Skeletal muscle cell (primary cell): ENCODE measurements around the gene TFCP2L1.

Experiments
- DNase-seq: peaks from one replicate; pipeline ENCODE4 v3.0.0-alpha.2; 2010; ENCODE audit warnings: low read depth
- H3K4me3 ChIP-seq: 2 replicates; pipeline ENCODE4 v1.5.1; 2011; ENCODE audit warnings: low read depth, mild to moderate bottlenecking, control low read depth, low read length, moderate library complexity

The TFCP2L1 gene

DNA sequence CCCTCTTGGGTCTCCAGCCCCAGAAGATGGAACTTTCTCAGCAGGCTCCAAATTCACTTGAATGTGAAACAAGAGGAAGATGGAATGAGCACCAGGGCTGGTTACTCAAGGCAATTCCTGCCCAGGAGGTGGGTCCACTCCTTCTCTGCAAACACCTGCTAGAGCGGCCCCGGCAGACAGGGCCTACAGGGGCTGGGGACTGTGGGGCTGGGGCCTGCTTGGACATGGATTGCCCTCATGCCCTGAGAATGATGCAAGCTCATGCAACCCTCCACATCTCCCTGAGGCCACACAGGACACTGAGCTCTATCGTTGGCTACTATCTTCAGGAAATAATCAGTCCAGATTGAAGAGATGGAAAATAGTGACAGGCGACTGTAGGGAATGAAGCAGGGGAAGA lies 39.1 kb downstream of the TFCP2L1 start:
- H3K4me3 ChIP-seq, result no peak overlapping the region
- DNase-seq, result no peak

DNA sequence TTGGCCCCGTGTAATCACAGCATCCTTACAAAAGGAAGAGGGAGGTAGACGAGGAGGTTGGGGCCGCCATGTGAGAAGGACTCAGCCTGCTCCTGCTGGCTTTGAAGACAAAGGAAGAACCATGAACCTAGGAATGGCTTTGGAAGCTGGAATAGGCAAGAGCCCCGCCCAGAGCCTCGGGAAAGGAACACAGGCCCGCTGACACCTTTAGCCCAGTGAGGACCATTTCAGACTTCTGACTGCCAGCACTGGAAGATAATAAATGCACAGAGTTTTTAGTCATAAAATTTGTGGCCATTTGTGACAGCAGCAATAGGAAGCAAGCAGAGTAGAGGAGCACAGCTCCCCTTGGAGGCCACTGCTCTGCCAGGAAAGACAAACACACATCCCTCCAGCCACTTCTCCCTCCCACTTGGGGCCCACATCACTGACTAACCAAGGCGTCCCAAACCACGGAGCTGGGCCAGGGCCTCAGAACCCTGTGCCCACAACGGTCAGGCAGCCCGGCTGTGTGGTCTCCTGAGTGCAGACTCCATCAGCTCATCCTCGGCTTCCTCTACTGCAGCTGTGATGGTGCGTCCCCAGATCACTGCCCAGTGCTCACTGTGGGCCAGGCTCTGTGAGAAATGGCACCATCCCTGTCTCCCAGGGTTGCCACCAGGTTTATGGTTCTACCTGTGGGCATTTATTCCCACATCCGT lies 39.7 kb downstream of the TFCP2L1 start:
- H3K4me3 ChIP-seq, result no peak overlapping the region
- no peak for DNase-seq

DNA sequence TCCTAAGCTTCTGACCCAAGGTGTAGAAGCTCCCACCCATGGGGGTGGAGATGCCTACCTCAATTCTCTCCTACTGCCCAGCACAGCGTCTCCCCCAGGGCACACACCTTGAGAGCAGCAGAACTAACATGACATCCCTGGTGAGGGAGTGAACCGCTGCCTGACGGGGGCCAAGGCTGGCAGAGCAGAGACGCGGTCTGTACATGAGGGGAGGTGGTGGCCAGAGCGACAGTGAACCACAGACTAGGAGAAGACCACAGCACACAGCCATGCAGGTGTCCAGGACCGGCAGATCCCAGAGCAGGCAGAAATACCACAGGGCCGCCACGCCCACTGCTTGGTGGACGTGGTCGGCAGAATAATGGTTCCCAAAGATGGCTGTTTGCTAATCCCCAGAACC lies 40.4 kb downstream of the TFCP2L1 start:
- no peak overlapping the region for H3K4me3 ChIP-seq
- DNase-seq, result no peak

DNA sequence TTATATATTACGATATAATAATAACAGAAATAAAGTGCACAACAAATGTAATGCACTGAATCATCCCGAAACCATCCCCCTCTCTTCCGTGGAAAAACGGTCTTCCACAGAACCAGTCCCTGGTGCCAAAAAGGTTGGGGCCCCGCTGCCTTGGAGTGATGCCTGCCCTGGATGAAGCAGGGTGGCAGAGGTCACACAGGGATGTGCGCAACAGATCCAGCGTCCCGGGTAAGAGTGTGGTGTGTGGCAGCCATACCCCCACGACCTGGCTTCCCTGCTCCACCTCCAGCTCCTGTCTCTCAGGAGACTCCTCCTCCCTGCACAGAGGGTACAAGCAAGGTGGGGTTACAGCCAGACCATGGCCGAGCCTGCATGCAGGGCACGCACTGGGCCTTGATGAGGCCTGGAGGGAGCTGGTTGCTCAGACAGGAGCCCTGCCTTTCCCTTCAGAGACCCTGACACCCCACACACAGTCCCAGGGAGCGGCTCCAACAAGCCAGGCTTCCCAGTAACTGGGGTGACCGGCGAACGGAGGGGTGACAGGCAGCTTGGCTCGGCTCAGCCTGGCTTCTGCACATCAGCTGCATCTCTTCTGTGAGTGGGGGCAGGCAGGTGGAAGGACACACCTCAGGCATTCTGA lies 41.1 kb downstream of the TFCP2L1 start:
- no peak for DNase-seq
- no peak overlapping the region for H3K4me3 ChIP-seq

DNA sequence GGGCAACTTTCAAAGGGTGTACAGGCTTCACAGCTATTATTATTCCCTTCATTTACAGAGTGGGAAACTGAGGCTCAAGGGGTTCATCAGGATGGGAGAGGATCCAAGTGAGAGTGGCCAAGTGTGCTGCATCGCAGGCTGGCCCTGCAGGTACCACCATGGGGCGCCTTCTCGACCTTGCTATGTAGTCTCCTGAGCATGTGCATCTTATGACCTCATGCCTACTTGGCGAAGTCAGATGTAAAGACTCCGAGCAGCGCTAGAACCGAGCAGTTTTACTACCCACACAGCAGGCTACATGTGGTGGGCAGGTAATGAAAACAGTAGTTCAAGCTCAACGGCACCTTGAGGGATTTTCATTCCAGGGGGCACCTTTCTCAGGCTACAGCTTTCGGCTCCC lies 42.0 kb downstream of the TFCP2L1 start:
- no peak overlapping the region for H3K4me3 ChIP-seq
- no peak for DNase-seq

DNA sequence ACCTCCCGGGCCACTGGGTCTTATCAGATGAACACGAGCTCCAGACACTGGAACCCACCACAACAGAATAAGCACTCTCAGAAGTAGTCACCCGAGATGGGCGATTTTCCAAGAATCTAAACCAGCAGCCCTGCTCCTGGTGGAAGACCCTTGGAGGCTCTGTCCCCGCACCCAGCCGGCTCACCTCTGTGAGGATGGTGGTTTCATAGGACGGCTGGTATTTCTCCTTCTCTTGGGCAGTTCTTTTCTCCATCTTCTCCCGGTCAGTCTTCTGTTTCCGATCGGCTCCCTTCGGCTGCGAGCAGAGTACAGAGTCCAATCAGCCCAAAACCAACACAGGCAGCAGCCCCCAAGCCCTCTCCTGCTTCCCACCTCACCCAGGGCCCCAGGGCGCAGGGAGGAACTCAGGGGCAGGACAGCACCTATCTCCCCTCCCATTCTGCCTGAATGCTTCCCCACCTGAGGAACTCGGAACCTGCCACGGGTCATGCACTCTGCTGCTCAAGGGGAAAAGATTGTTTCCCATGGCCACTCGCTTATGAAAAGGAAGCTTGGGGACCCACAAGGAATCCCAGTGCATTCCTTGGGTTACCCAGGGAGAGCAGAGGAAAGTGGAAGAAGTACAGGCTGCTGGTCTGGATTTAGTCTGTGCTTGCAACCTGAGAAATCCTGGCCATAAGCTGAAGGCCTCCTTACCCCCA lies 42.7 kb downstream of the TFCP2L1 start:
- no peak overlapping the region for H3K4me3 ChIP-seq
- no peak for DNase-seq

DNA sequence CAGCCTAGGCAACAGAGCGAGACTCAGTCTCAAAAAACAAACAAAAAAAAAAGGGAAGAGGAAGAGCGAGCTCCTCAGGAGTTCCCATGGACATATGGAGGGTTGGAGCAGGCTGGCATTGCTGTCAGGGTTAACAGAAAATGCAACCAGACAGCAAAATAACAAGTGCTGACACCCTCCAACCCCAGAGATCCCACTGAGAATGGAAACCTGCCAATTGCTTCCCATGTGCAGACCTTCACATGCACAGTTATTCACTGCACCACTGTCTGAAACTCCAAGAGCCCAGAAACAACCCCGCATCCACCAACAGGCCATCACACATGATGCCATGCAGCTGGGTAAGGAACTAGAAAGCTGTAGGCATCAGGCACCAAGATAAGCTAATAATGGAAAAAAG lies 43.5 kb downstream of the TFCP2L1 start:
- DNase-seq, result no peak
- no peak overlapping the region for H3K4me3 ChIP-seq

DNA sequence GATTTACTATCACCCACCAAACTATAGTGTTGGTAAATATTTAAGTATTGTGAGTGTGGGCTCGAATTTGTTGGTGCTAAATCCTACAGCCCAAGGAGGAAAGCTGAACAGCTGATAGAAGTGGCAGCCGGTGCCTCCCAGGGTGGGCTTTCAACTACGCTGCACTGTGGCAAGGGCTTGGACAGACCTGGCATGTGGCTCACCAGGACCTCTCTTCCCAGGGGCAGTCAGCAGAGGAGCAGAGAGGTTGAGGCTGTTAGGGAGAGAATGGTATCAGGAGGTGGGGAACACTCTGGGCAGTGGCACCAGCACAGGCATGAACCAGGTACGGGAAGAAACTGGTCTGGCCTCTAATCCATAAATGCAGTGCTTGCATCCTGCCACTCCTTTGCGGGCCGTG lies 44.6 kb downstream of the TFCP2L1 start:
- no peak for DNase-seq
- no peak overlapping the region for H3K4me3 ChIP-seq

DNA sequence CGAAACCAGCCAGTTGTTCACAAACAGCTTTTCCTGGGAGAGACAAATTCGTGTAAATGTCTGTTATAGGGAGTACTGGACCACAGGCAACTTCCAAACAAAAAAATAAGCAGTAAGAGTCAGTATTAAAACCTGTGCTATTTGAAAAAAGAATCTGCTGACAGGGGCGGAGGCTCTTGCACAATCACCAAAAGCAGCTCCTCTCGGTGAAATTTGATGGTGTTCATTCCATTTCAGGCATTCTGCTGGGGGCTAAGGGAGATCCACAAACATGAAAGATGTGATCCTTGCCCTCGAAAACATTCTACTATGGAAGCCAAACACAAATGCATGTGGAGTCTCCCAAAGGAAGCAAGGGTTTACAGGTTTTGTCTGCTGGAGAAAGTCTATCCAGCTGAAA lies 45.0 kb downstream of the TFCP2L1 start:
- H3K4me3 ChIP-seq, result no peak overlapping the region
- no peak for DNase-seq

DNA sequence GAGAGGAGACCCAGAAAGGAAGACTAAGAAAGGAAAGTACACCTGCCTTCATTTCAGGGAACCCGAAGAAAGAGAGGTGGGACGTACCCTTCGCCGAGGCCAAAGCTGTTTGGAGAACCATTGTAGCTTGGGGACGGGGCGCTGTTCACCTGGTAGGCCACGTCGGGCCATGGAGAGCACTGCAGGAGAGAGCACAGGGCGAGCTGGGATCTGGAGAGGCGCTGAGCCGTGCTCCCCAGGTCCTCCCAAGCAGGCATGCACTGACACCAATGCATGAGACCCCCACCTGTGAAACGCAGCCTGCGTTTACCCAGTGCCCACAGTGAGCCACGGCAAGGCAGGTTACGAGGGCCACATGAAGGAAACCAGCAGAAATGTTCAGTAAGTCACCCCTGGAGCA lies 45.5 kb downstream of the TFCP2L1 start:
- no peak overlapping the region for H3K4me3 ChIP-seq
- DNase-seq, result no peak

DNA sequence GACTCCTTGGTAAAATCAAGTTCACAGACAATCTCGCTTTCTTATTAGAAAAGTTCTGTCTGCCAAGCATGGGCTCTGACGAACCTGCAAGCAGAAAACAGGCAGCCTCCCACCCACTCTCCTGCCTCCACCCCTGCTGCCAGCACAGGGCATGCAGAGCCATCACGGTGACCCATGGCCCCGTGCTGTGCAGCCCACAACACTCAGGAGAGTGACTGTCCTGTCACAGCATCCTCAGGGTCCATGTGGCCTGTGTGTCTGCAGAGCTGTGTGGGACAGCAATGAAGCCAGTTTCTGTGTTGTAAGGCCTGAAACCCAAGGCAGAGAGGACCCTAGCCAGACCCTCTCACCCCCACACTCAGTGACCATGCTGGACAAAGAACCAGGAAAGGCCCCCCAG lies 46.2 kb downstream of the TFCP2L1 start:
- no peak for DNase-seq
- H3K4me3 ChIP-seq, result no peak overlapping the region

DNA sequence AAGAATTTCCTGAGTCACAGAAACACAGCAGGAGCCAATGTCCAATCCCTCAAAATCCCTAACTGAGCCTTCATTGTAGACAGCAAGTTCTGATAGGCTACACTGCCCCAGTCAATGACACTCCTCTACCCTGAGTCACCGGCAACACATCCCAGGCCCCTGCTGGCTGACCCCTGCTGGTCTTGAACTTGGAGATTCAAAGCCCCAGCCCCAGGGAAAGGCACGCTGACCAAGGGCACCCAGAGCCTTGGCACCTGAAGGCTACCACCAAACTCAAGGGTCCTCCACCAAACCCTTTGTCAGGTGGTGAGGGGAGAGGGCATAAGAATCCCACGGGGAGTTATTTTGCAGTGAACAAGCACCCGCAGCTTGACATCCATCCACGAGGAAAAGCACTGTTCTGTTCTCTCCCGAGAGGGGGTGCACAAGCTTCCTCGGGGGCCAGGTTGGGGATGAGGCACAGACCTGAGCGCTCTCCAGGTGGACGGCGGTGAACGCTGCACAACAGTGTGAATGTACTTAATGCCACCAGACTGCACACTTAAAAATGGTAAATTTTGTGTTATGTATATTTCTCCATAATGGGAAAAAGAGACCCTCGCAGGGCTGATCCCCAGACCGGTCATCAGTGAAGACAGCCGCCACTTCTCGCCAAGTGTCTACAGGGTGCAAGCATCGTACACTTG lies 46.9 kb downstream of the TFCP2L1 start:
- no peak overlapping the region for H3K4me3 ChIP-seq
- DNase-seq, result no peak

DNA sequence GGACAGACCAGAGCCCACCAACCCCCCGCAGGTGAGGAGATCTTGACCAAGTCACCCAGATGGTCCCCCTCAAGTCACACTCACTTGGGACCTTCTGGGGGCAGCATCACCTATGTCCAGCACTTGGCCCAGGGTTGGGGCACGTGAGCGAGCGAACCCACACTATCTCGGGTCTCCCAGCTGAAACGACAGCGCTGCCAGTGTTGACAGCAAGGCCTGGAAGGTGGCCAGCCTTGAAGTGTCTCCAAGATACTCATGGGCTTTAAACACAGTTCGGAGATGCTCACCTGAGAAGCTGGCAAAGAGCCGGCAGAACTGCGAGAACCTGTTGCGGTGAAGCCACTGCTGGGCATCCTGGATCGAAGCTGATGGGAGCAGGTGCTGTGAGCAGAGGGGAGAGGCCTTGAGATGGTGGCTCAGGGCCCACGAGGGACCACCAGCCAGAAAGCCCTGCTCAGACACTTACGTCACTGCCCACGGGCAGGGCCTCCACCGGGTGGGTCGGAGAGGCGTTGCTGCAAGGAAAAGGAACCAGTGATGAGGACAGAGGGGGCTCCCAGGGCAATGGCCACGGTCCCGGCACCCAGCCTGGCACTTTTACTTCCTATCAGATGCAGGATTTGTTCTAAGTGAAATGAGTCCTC lies 47.5 kb downstream of the TFCP2L1 start:
- DNase-seq, result no peak
- no peak overlapping the region for H3K4me3 ChIP-seq

DNA sequence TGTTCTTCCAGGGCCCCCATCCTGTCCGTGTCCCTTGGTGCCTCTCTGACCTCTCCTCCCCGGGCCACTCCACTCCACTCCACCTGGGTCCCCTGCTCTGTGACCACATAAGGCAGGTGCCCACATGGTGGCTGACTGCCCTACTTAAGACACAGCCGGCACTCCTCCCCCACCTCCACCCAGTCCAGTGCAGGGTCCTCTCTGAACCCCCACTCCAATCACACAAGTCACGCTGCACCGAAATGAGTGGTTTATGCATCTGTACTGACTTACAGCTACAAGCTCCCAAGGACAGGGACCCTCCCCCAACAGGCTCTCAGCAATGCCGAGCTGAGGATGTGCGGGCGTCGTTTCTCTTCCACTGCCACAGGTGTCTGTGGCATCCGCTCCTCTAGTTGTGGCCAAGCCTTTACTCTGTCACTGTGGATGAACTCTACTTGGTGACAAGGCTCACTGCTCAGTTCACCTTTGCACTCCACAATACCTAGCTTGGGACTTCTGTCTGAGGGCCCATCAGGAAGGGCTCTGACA lies 48.3 kb downstream of the TFCP2L1 start:
- H3K4me3 ChIP-seq, result no peak overlapping the region
- no peak for DNase-seq

DNA sequence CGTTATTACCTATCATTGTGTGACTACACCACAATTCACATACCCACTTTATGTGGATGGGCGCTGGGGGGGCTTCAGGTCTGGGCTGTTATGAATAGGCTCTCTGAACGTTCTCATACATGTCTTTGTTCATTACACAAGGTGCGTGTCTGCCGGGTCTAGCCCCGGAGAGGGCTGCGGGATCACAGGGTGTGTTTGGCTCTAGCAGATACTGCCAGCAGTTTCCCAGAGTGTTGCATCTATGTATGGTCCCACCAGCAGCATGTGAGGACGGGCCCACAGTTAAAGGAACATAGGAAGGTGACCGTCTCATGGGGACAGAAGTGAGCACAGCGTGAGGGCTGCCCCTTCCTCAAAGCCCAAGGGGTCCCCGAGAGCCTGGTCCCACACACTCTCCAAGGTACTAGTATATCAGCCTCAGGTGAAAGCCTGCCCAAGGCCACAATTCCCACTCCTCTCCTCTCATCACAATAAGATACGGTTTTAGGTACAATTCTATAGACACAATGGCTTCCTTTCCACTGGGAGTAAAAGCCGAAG lies 48.8 kb downstream of the TFCP2L1 start:
- no peak for DNase-seq
- H3K4me3 ChIP-seq, result no peak overlapping the region

DNA sequence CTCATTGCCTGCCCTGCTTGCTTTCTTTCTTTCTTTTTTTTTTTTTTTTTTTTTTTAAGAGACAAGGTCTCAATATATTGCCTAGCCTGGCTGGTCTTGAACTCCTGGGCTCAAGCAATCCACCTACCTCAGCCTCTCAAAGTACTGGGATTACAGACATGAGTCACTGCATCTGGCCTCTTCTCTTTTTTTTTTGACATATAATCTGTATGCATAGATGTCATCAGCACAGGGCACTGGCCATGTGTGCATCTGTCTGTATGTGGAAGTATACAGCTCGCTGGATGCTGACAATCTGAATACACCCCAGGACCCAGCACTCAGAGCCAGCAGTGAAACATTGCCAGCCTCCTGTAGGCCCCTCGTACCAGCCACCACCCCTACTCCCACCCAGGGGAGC lies 49.5 kb downstream of the TFCP2L1 start:
- H3K4me3 ChIP-seq, result no peak overlapping the region
- no peak for DNase-seq

DNA sequence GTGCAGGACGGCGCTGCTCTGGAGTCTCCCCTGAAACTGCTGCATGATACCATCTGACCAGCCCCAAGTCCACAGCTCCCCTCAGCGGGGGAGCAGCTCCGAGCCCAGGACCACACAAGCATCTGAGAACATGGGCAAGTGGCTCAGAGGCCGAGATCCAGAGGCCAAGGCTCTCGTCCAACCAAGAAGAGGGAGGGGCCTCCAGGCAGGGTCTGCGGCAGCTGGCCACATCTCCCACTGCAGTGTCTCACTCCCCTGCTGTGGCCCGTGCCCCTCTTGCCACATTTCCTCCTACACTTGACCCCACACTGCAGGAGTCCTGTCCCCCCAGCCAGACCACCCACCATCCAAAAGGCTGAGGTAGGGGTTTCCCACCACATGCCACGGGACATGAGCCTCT lies 50.2 kb downstream of the TFCP2L1 start:
- no peak for DNase-seq
- H3K4me3 ChIP-seq, result no peak overlapping the region

DNA sequence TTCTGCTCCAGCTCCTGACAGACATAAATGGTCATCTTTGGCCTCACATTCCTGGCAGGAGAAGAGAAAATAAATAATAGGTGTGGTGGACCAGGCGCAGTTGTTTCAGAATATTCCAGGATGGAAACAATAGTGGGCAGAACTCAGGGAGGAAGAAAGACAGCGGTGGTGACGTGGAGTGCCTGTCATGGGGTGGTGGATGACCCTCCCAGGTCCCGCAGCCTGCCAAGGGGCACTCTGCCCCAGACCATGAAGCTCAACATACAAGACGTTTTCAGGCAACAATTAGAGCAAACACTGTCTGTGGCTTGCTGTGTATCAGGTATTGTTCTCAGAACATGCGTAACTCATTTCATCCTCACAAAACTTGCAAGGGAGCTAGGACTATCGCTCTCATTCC lies 50.9 kb downstream of the TFCP2L1 start:
- no peak for DNase-seq
- no peak overlapping the region for H3K4me3 ChIP-seq

DNA sequence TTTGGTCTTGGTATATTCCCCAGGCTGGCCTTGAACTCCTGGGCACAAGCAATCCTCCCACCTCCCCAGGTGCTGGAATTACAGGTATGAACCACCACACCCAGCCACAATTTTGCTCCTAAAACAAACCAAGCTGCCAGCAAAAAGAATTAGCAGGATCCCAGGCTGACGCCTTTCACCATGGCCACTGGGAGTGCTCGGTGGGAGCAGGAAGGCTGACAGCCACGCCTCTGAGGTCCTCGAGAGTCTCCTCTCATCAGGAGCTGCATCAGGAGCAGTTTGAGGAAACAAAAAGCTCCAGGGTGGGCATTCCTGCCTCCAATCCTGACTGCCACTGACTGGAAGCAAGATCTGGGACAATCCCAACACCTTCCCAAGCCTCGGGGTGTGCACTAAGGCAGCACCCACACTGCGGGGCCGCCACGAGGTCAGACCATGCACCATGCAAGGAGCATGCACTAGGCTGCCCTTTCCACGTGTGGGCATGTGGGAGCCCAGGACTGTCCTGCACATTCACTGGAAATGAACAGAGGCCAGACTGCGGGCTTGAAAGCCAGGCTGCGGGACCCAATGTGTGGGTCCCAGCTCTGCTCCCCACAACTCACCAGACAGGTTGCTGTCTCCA lies 51.4 kb downstream of the TFCP2L1 start:
- H3K4me3 ChIP-seq, result no peak overlapping the region
- no peak for DNase-seq
